ENCODE results near the gene DHX32. TPM values are rescaled to one million over a fixed set of nuclear protein-coding genes. Genes with fewer than 3 reads are reported as not detected.

Gene DHX32
- total and polyA plus RNA-seq, 2 of the 4 experiments (the other 2 are of a cell fraction): 15.6 to 27.8 TPM

- H2AK5ac ChIP-seq (ENCODE audit: low read depth, low read length): no peak overlapping the region
- no peaks in the 10 kb centered on the region; the same call in 1 of the 2 replicates for H3K9me1 ChIP-seq (ENCODE audit: insufficient read depth, low read length)
- no peaks in the 10 kb centered on the region for H3K27me3 ChIP-seq (ENCODE audit: control insufficient read depth, insufficient read depth, low read length)
- H3K14ac ChIP-seq (replicated peaks; ENCODE audit: low read depth, low read length): no peak overlapping the region
- no peak overlapping the region for H4K5ac ChIP-seq (ENCODE audit: low read depth, low read length)
- H2BK15ac ChIP-seq (ENCODE audit: low read depth, low read length): no peak overlapping the region
- H3K4me1 ChIP-seq (ENCODE audit: control insufficient read depth, insufficient read depth, low read length): no peaks in the 10 kb centered on the region
- no peak overlapping the region for H2BK5ac ChIP-seq (ENCODE audit: low read depth, low read length, poor library complexity, severe bottlenecking)
- no peak for TF ChIP-seq CEBPB (IDR thresholded peaks at IDR 0.05; ENCODE audit: low read depth, low read length)
- TF ChIP-seq USF2 (IDR thresholded peaks at IDR 0.05; ENCODE audit: low read depth, low read length): no peak
- no peak for TF ChIP-seq MXI1 (IDR thresholded peaks at IDR 0.05; ENCODE audit: borderline replicate concordance, low read depth, low read length)
- no peak for TF ChIP-seq POLR2A (IDR thresholded peaks at IDR 0.05; ENCODE audit: low read depth, low read length)
- no peak for TF ChIP-seq RFX5 (IDR thresholded peaks at IDR 0.05; ENCODE audit: low read depth, low read length)
- TF ChIP-seq BHLHE40 (IDR thresholded peaks at IDR 0.05; ENCODE audit: low read depth, low read length): no peak
- no peak for TF ChIP-seq MAFK (IDR thresholded peaks at IDR 0.05; ENCODE audit: low read depth, low read length)
- no peak for TF ChIP-seq MAZ (IDR thresholded peaks at IDR 0.05; ENCODE audit: borderline replicate concordance, low read depth, low read length)
- no peak for TF ChIP-seq SMC3 (IDR thresholded peaks at IDR 0.05; ENCODE audit: low read depth, low read length)
- no peak for TF ChIP-seq CHD1 (IDR thresholded peaks at IDR 0.05; ENCODE audit: low read depth, low read length)
- TF ChIP-seq RAD21 (IDR thresholded peaks at IDR 0.05; ENCODE audit: low read length): no peak
- no peak for TF ChIP-seq NFE2L2 (IDR thresholded peaks at IDR 0.05; ENCODE audit: low read depth, low read length)
- no peak for TF ChIP-seq FOS (IDR thresholded peaks at IDR 0.05; ENCODE audit: low read depth, low read length)
- no peak for TF ChIP-seq RCOR1 (IDR thresholded peaks at IDR 0.05; ENCODE audit: insufficient replicate concordance, low read length)
- TF ChIP-seq CTCF (conservative IDR thresholded peaks at IDR 0.05; ENCODE audit: low read depth, low read length): no peak
- no peak for TF ChIP-seq ELK1 (IDR thresholded peaks at IDR 0.05; ENCODE audit: borderline replicate concordance, low read depth, low read length)
- H3K9me3 ChIP-seq (ENCODE audit: control insufficient read depth, insufficient read depth, low read length): no peaks in the 10 kb centered on the region
- no peaks in the 10 kb centered on the region; a peak in 2 of 4 replicates for H3K79me1 ChIP-seq (ENCODE audit: low read depth in 1 of 2, low read length in 2 of 2)
- H2AK9ac ChIP-seq (replicated peaks; ENCODE audit: low read depth, low read length, poor library complexity): no peak overlapping the region
- no peak overlapping the region for H2BK120ac ChIP-seq (ENCODE audit: low read depth, low read length)
- H4K8ac ChIP-seq (ENCODE audit: low read depth in 2 of 2, low read length in 2 of 2): no peak overlapping the region
- ChIA-PET POLR2A (ENCODE audit: unreplicated experiment) (no interaction called here), CTCF (no interaction called here)
- H3K18ac ChIP-seq (ENCODE audit: low read depth, low read length): no peak overlapping the region
- H2AFZ ChIP-seq (replicated peaks; ENCODE audit: low read length, poor library complexity): no peak overlapping the region
- H3K4me2 ChIP-seq (ENCODE audit: low read depth, low read length): no peak overlapping the region
- H3K4ac ChIP-seq (ENCODE audit: low read depth, low read length): no peak overlapping the region
- no CpG with 5 or more reads among the region's 3 CpGs for WGBS, 2 experiments (ENCODE audit: extremely low coverage in 2 of 2, insufficient read length in 1 of 2)
- no peak overlapping the region for H3K9ac ChIP-seq (ENCODE audit: low read depth, low read length)
- H3K36me3 ChIP-seq (ENCODE audit: control insufficient read depth, insufficient read depth, low read length): peaks cover 39% of the 10 kb centered on the region
- H4K91ac ChIP-seq (ENCODE audit: insufficient read depth, low read depth, low read length): no peak overlapping the region
- H3K4me3 ChIP-seq (ENCODE audit: insufficient read depth, low read depth, low read length): no peak overlapping the region
- dilution Hi-C loops (cut with HindIII; ENCODE audit: low sequenced_read_pairs, unreplicated experiment) (no loop called here), intact Hi-C loops (cut with micrococcal nuclease) (no loop called here), in situ Hi-C loops (cut with MboI; ENCODE audit: low sequenced_read_pairs) (no loop called here)
- no peak overlapping the region for H3K23ac ChIP-seq (ENCODE audit: low read depth, low read length)
- ATAC-seq (ENCODE audit: low read depth): no peak
- H3K27ac ChIP-seq (ENCODE audit: insufficient read depth, low read length): no peak overlapping the region
- BruUV-seq (replicated peaks): no TSS peak
- H3K56ac ChIP-seq (ENCODE audit: extremely low read depth, insufficient read depth, low read length): no peak overlapping the region
- no peak overlapping the region for H2BK20ac ChIP-seq (ENCODE audit: low read depth, low read length)
- DNase-seq: no peak
- H4K20me1 ChIP-seq (ENCODE audit: insufficient read depth, low read length): no peaks in the 10 kb centered on the region
Observed at GRCh38 chr10:125846894-125847293, 34.2 kb downstream of the DHX32 start.

Measured in IMR-90 (cell line).